Measurements from ENCODE around the gene CPSF4. TPM values are rescaled to one million over a fixed set of nuclear protein-coding genes. Genes with fewer than 3 reads are reported as not detected.
"Not testable (repeated sequence)": the region's sequence is repeated elsewhere in the genome, so short reads cannot be mapped to it uniquely, and the experiment has no call there.

The CPSF4 gene
- total and polyA plus RNA-seq, 7 experiments from 2014 or later = 22.4 to 69.4 (median 42.9) TPM

DNA sequence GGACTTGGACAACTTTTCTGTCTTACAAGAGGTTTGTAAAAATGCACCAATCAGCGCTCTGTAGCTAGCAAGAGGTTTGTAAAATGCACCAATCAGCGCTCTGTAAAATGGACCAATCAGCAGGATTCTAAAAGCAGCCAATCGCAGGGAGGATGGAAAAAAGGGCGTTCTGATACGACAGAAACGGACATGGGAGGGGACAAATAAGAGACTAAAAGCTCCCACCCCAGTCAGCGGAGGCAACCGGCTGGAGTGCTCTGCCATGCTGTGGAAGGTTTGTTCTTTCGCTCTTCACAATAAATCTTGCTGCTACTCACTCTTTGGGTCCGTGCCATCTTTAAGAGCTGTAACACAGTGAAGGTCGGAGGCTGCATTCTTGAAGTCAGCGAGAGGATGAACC is 62.5 kb downstream of the CPSF4 start:
- intact Hi-C loops (cut with micrococcal nuclease) = loop anchor here (5.0 to 10.0 kb wide), 7 partner anchors 356 to 624 kb away; partner anchors contain the start of genes SMURF1 (in 2 of the 2), AP4M1 (in 1 of the 2), COPS6 (in 1 of the 2) and MCM7 (in 1 of the 2)
- H3K27me3 Mint-ChIP-seq; CTCF ChIA-PET; DNase-seq; H3K9me3 ChIP-seq (ENCODE audit: control insufficient read depth in 2 of 3, low read length in 3 of 3); ATAC-seq; H3K27me3 ChIP-seq (ENCODE audit: control insufficient read depth in 2 of 2, insufficient read depth in 2 of 2, low read length in 2 of 2); H3K27ac ChIP-seq (ENCODE audit: low read depth, low read length); H3K9me3 Mint-ChIP-seq: not testable (repeated sequence)
- Histone ChIP-seq H3K36me3 (ENCODE audit: control insufficient read depth in 2 of 3, insufficient read depth in 3 of 3, low read length in 3 of 3) (peaks cover 0 to 24% (median 6%) of the 10 kb centered on the region in 3 experiments), H3K4me1 (ENCODE audit: control insufficient read depth in 2 of 2, insufficient read depth in 2 of 2, low read length in 2 of 2) (peaks cover 28 to 37% of the 10 kb centered on the region in 2 donors), H3K4me3 (ENCODE audit: low read length) (peak overlapping the region; percentile 99)
- H3K36me3 Mint-ChIP-seq = peaks cover 6 to 33% (median 15%) of the 10 kb centered on the region in 5 donors
- H3K27ac Mint-ChIP-seq = peak overlapping the region in 7 of 9 donors; percentile 16 to 99 (median 98)
- peaks cover 22 to 49% (median 42%) of the 10 kb centered on the region in 7 donors for H3K4me1 Mint-ChIP-seq
- H3K4me3 Mint-ChIP-seq = peak overlapping the region; percentile 95 to 100 (median 98)
- POLR2A ChIA-PET = interaction anchor here (0.7 to 2.7 kb wide), 10 partner anchors 10 to 928 kb away, joined by 3 to 33 read pairs (median 4); partner anchors contain the start of genes ATP5MF, BUD31, MEPCE and PDAP1

DNA sequence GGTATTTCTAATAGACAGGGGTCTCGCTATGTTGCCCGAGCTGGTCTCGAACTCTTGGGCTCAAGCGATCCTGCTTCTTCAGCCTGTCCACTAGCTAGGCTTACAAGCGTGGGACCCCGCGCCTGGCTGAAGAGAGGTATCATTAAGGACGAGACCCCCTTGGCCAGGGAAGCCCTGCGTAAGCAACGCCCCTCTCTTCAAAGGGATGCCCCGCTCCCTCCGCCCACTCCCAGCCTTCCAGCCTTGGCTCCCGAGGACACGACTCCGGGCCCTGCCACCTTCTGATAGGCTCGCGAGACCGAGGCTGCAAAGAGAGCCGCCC is 65.5 kb downstream of the CPSF4 start:
- Histone ChIP-seq H3K27me3 (ENCODE audit: control insufficient read depth in 2 of 2, insufficient read depth in 2 of 2, low read length in 2 of 2) (no peaks in the 10 kb centered on the region), H3K4me3 (ENCODE audit: low read length) (peak overlapping the region; percentile 98), H3K4me1 (ENCODE audit: control insufficient read depth in 2 of 2, insufficient read depth in 2 of 2, low read length in 2 of 2) (peaks cover 13 to 27% of the 10 kb centered on the region in 2 donors), H3K9me3 (ENCODE audit: control insufficient read depth in 2 of 3, low read length in 3 of 3) (no peaks in the 10 kb centered on the region), H3K27ac (ENCODE audit: low read depth, low read length) (peak overlapping the region; percentile 88), H3K36me3 (ENCODE audit: control insufficient read depth in 2 of 3, insufficient read depth in 3 of 3, low read length in 3 of 3) (peaks cover 0 to 18% (median 0%) of the 10 kb centered on the region in 3 experiments)
- POLR2A ChIA-PET = interaction anchor here (0.6 to 3.5 kb wide), 23 partner anchors 8 to 646 kb away, joined by 3 to 52 read pairs (median 6); partner anchors contain the start of genes ATP5MF, BUD31, CPSF4 and FAM200A
- DNase-seq = no peak
- Mint-ChIP-seq H3K4me3 (peak overlapping the region; percentile 84 to 100 (median 96)), H3K4me1 (peaks cover 20 to 41% (median 34%) of the 10 kb centered on the region in 7 donors), H3K36me3 (peaks cover 0 to 19% (median 5%) of the 10 kb centered on the region in 5 donors), H3K27ac (peak overlapping the region; percentile 68 to 99 (median 97)), H3K27me3 (no peaks in the 10 kb centered on the region), H3K9me3 (peaks cover 0 to 3% (median 0%) of the 10 kb centered on the region in 11 donors)
- intact Hi-C loops (cut with micrococcal nuclease) = loop anchor here (1.0 to 10.0 kb wide), 21 partner anchors 32 to 1333 kb away; partner anchors contain the start of genes ATP5MF (in 2 of the 2), FAM200A (in 2 of the 2), SMURF1 (in 2 of the 2) and ZNF3 (in 2 of the 2)
- no peak for ATAC-seq
- CTCF ChIA-PET = interaction anchor here (1.0 kb wide), 1 partner anchor 76 kb away, joined by 4 read pairs; no protein-coding TSS in a partner anchor

DNA sequence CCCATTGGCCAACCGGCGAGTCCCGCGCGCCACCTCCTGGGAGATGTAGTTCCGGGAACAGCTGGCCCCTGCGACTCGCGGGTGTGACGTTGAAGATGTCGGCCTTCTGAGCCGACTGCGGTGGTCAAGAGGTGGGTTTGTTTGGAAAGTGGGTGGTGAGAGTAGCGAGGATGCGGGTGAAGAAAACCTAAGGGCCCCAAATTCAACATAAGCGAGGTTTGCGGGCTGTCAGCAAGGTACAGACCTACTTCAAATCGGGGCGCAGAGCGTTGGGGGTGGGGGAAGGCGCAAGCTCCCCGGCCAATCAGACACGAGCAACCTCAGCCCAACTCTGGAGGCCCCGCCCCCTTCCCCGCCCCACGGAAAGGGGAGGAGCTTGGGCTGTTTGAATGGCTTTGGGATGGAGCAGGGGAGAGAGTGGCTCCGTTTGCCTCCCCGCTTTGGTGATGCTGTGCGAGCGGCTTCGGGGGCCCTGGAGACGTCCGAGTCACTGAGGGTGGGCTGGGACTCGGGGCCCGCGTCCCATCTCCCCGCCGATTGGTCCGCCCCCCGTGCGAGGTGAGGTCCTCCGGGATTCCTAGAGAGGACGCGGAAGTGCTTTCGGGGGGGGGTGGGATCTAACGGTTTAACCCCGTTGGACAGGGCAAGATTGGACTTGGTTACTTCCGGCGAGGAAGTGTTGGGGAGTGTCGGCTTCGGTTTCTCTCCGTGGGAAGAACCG is 66.0 kb downstream of the CPSF4 start, which contains the start of gene ZKSCAN5:
Gene ZKSCAN5, plus strand, starts transcription at position 60 of the 721 bp plus-strand sequence. CDS start 1,383 bp downstream, outside the sequence.
- Mint-ChIP-seq H3K4me3 (peak within 1 kb of the TSS; percentile 84 to 100 (median 96)), H3K4me1 (peaks cover 20 to 41% (median 30%) of the 10 kb centered on the region in 7 donors), H3K27ac (peak within 1 kb of the TSS; percentile 68 to 99 (median 97)), H3K9me3 (peaks cover 0 to 3% (median 0%) of the 10 kb centered on the region in 11 donors), H3K27me3 (no peaks in the 10 kb centered on the region), H3K36me3 (peaks cover 0 to 16% (median 5%) of the 10 kb centered on the region in 5 donors)
- Histone ChIP-seq H3K36me3 (ENCODE audit: control insufficient read depth in 2 of 3, insufficient read depth in 3 of 3, low read length in 3 of 3) (peaks cover 0 to 12% (median 0%) of the 10 kb centered on the region in 3 experiments), H3K4me3 (ENCODE audit: low read length) (peak within 1 kb of the TSS; percentile 98), H3K4me1 (ENCODE audit: control insufficient read depth in 2 of 2, insufficient read depth in 2 of 2, low read length in 2 of 2) (peaks cover 13 to 27% of the 10 kb centered on the region in 2 donors), H3K9me3 (ENCODE audit: control insufficient read depth in 2 of 3, low read length in 3 of 3) (no peaks in the 10 kb centered on the region), H3K27ac (ENCODE audit: low read depth, low read length) (peak within 1 kb of the TSS; percentile 88), H3K27me3 (ENCODE audit: control insufficient read depth in 2 of 2, insufficient read depth in 2 of 2, low read length in 2 of 2) (no peaks in the 10 kb centered on the region)
- peak; percentile 93 for ATAC-seq
- DNase-seq = peak; percentile 93 to 98 (median 97)
- ChIA-PET POLR2A (interaction anchor here (0.6 to 3.5 kb wide), 26 partner anchors 9 to 645 kb away, joined by 3 to 52 read pairs (median 6); partner anchors contain the start of genes AP4M1, ATP5MF, BUD31 and CPSF4), CTCF (interaction anchor here (1.0 kb wide), 2 partner anchors 28 to 75 kb away, joined by 3 to 4 read pairs; no protein-coding TSS in a partner anchor)
- intact Hi-C loops (cut with micrococcal nuclease) = loop anchor here (1.0 to 10.0 kb wide), 21 partner anchors 32 to 1333 kb away; partner anchors contain the start of genes ATP5MF (in 2 of the 2), FAM200A (in 2 of the 2), SMURF1 (in 2 of the 2) and ZNF3 (in 2 of the 2)

DNA sequence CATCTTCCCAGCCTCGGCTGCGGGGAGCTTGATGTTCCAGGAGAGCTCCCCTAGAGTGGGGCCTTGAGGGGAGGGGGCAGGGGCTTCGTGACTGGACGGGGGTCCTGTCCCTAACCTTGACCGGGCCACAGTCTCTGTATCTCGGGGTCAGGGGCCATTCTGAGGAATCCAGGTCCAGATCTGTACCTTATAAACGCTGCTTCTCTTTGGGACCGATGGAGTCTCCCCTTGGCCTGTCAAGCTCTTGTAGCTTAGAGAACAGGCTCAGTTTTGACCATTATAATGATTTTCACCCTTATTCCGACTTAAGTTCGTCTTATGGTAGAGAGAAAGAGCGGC is 66.5 kb downstream of the CPSF4 start:
- no peaks in the 10 kb centered on the region for H3K9me3 ChIP-seq (ENCODE audit: control insufficient read depth in 2 of 3, low read length in 3 of 3)
- H3K4me3 ChIP-seq (ENCODE audit: low read length) = peak overlapping the region; percentile 98
- Mint-ChIP-seq H3K4me3 (peak overlapping the region; percentile 84 to 100 (median 96)), H3K27me3 (no peaks in the 10 kb centered on the region), H3K27ac (peak overlapping the region; percentile 68 to 99 (median 97)), H3K36me3 (peaks cover 0 to 14% (median under 1%) of the 10 kb centered on the region in 5 donors), H3K4me1 (peaks cover 20 to 38% (median 30%) of the 10 kb centered on the region in 7 donors), H3K9me3 (peaks cover 0 to 2% (median 0%) of the 10 kb centered on the region in 11 donors)
- H3K27me3 ChIP-seq (ENCODE audit: control insufficient read depth in 2 of 2, insufficient read depth in 2 of 2, low read length in 2 of 2) = no peaks in the 10 kb centered on the region
- intact Hi-C loops (cut with micrococcal nuclease) = loop anchor here (2.0 to 10.0 kb wide), 9 partner anchors 120 to 924 kb away; partner anchors contain the start of genes ZNF3 (in 2 of the 2), ARPC1B (in 1 of the 2), COPS6 (in 1 of the 2) and MEPCE (in 1 of the 2)
- ChIA-PET POLR2A (interaction anchor here (0.6 to 3.5 kb wide), 19 partner anchors 9 to 615 kb away, joined by 3 to 52 read pairs (median 6); partner anchors contain the start of genes AP4M1, ATP5MF, BUD31 and CPSF4), CTCF (interaction anchor here (1.0 kb wide), 1 partner anchor 27 kb away, joined by 3 read pairs; no protein-coding TSS in a partner anchor)
- no peak for ATAC-seq
- DNase-seq = peak in 1 of 9 donors; percentile 17
- peaks cover 0 to 7% (median 0%) of the 10 kb centered on the region in 3 experiments for H3K36me3 ChIP-seq (ENCODE audit: control insufficient read depth in 2 of 3, insufficient read depth in 3 of 3, low read length in 3 of 3)
- H3K27ac ChIP-seq (ENCODE audit: low read depth, low read length) = peak overlapping the region; percentile 88
- H3K4me1 ChIP-seq (ENCODE audit: control insufficient read depth in 2 of 2, insufficient read depth in 2 of 2, low read length in 2 of 2) = peaks cover 13 to 27% of the 10 kb centered on the region in 2 donors

Other genes starting within 250 kb of the CPSF4 start
- gene KPNA7, start 230.8 kb upstream of the CPSF4 start, total RNA-seq = not detected
- gene KPNA7, start 230.8 kb upstream of the CPSF4 start, polyA plus RNA-seq = not detected
- not detected for gene MYH16, start 166.1 kb upstream of the CPSF4 start, total RNA-seq
- gene MYH16, start 166.1 kb upstream of the CPSF4 start, polyA plus RNA-seq = not detected
- 10 to 100 TPM; 28.1 to 62.5 (median 43.2) TPM for gene ARPC1A, start 113.0 kb upstream of the CPSF4 start, total RNA-seq
- gene ARPC1A, start 113.0 kb upstream of the CPSF4 start, polyA plus RNA-seq = 100 to 1,000 TPM in 1 of 2 donors, 10 to 100 TPM in 1; 55.7 to 101 TPM
- 100 to 1,000 TPM in 4 of 5 experiments, 10 to 100 TPM in 1; 88.1 to 364 (median 141) TPM for gene ARPC1B, start 64.2 kb upstream of the CPSF4 start, total RNA-seq
- 100 to 1,000 TPM; 379 to 575 TPM for gene ARPC1B, start 64.2 kb upstream of the CPSF4 start, polyA plus RNA-seq
- 100 to 1,000 TPM in 1 of 5 experiments, 10 to 100 TPM in 4; 42.8 to 104 (median 64.0) TPM for gene PDAP1, start 30.3 kb upstream of the CPSF4 start, total RNA-seq
- gene PDAP1, start 30.3 kb upstream of the CPSF4 start, polyA plus RNA-seq = 10 to 100 TPM; 38.4 to 41.2 TPM
- 100 to 1,000 TPM in 2 of 5 experiments, 10 to 100 TPM in 3; 55.2 to 134 (median 83.9) TPM for gene BUD31, start 30.0 kb upstream of the CPSF4 start, total RNA-seq
- gene BUD31, start 30.0 kb upstream of the CPSF4 start, polyA plus RNA-seq = 100 to 1,000 TPM; 148 to 173 TPM
- 10 to 100 TPM in 2 of 5 experiments, 1 to 10 TPM in 3; 4.0 to 10.8 (median 8.8) TPM for gene PTCD1, start 145 bp upstream of the CPSF4 start, total RNA-seq
- 1 to 10 TPM; 3.7 to 4.2 TPM for gene PTCD1, start 145 bp upstream of the CPSF4 start, polyA plus RNA-seq
- 100 to 1,000 TPM in 3 of 5 experiments, 10 to 100 TPM in 2; 77.8 to 349 (median 126) TPM for gene ATP5MF, start 27.2 kb downstream of the CPSF4 start, total RNA-seq
- gene ATP5MF, start 27.2 kb downstream of the CPSF4 start, polyA plus RNA-seq = 100 to 1,000 TPM; 345 to 406 TPM
- gene ZNF789, start 33.9 kb downstream of the CPSF4 start, total RNA-seq = 10 to 100 TPM; 17.4 to 28.0 (median 27.3) TPM
- 10 to 100 TPM in 1 of 2 donors, 1 to 10 TPM in 1; 9.5 to 10.6 TPM for gene ZNF789, start 33.9 kb downstream of the CPSF4 start, polyA plus RNA-seq
- 100 to 1,000 TPM in 2 of 5 experiments, 10 to 100 TPM in 3; 55.2 to 199 (median 98.1) TPM for gene ZNF394, start 61.3 kb downstream of the CPSF4 start, total RNA-seq
- gene ZNF394, start 61.3 kb downstream of the CPSF4 start, polyA plus RNA-seq = 10 to 100 TPM; 68.2 to 93.3 TPM
- 10 to 100 TPM in 1 of 5 experiments, 1 to 10 TPM in 4; 4.7 to 11.0 (median 8.3) TPM for gene ZKSCAN5, start 65.7 kb downstream of the CPSF4 start, total RNA-seq
- 1 to 10 TPM; 4.1 to 8.1 TPM for gene ZKSCAN5, start 65.7 kb downstream of the CPSF4 start, polyA plus RNA-seq
- gene FAM200A, start 113.2 kb downstream of the CPSF4 start, total RNA-seq = 10 to 100 TPM in 2 of 5 experiments, 1 to 10 TPM in 3; 1.9 to 13.6 (median 5.0) TPM
- 1 to 10 TPM; 5.9 to 7.6 TPM for gene FAM200A, start 113.2 kb downstream of the CPSF4 start, polyA plus RNA-seq
- 100 to 1,000 TPM; 110 to 165 (median 157) TPM for gene ZNF655, start 119.7 kb downstream of the CPSF4 start, total RNA-seq
- 10 to 100 TPM; 65.8 to 81.7 TPM for gene ZNF655, start 119.7 kb downstream of the CPSF4 start, polyA plus RNA-seq
- gene TMEM225B, start 159.3 kb downstream of the CPSF4 start, total RNA-seq = 1 to 10 TPM in 1 of 5 experiments, under 1 TPM in 3, not detected in 1; 0.80 to 1.9 (median 0.90) TPM
- 1 to 10 TPM in 1 of 2 donors, under 1 TPM in 1; 0.44 to 2.5 TPM for gene TMEM225B, start 159.3 kb downstream of the CPSF4 start, polyA plus RNA-seq
- 10 to 100 TPM; 33.9 to 51.6 (median 43.8) TPM for gene ZSCAN25, start 178.0 kb downstream of the CPSF4 start, total RNA-seq
- 10 to 100 TPM; 15.5 to 20.6 TPM for gene ZSCAN25, start 178.0 kb downstream of the CPSF4 start, polyA plus RNA-seq
- gene CYP3A5, start 241.1 kb downstream of the CPSF4 start, total RNA-seq = under 1 TPM in 1 of 5 experiments, not detected in 4; 0.27 TPM
- gene CYP3A5, start 241.1 kb downstream of the CPSF4 start, polyA plus RNA-seq = under 1 TPM; 0.69 to 0.87 TPM

All from naive thymus-derived CD4-positive, alpha-beta T cell (primary cell).